NCI-H1092 treated with DMSO at 0.1 percent for 48 hours (cell line): Measurements from ENCODE around the gene ARHGAP42.
"Not testable (repeated sequence)": the region's sequence is repeated elsewhere in the genome, so short reads cannot be mapped to it uniquely, and the experiment has no call there.

Experiments used
- DNase-seq: peaks from one replicate; lab custom pipeline; 2025; lab: John Stamatoyannopoulos, UW

Gene ARHGAP42

GRCh38 chr11:100872951-100873740 lies 186.1 kb downstream of the ARHGAP42 start:
- DNase-seq = no peak

- no peak for DNase-seq
Measured at GRCh38 chr11:100874203-100874602, 187.1 kb downstream of the ARHGAP42 start.

- no peak for DNase-seq
Measured at GRCh38 chr11:100875521-100875869, 188.4 kb downstream of the ARHGAP42 start.

- DNase-seq = no peak
Measured at GRCh38 chr11:100876815-100877520, 189.9 kb downstream of the ARHGAP42 start.

GRCh38 chr11:100878474-100878873 lies 191.4 kb downstream of the ARHGAP42 start:
- no peak for DNase-seq

GRCh38 chr11:100882957-100883356 lies 195.9 kb downstream of the ARHGAP42 start:
- no peak for DNase-seq

DNA sequence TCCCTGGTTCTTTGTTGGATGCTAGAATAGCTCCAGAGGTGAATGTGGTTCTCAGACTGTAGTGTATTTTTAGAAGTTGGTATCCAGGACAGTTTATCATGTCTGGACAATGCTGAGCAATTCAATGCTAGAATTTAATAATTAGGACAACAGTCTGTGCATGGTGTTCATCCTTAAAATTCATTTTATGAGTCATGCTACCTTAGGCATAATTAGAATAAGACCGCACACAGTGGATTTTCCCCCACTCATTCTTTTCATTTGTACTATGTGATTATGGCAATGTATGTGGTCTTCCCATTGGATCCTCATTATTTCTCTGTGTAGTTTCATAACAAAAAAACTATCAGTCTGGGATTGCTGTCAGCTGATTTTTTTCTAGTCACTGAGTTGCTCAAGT lies 196.7 kb downstream of the ARHGAP42 start:
- no peak for DNase-seq

DNA sequence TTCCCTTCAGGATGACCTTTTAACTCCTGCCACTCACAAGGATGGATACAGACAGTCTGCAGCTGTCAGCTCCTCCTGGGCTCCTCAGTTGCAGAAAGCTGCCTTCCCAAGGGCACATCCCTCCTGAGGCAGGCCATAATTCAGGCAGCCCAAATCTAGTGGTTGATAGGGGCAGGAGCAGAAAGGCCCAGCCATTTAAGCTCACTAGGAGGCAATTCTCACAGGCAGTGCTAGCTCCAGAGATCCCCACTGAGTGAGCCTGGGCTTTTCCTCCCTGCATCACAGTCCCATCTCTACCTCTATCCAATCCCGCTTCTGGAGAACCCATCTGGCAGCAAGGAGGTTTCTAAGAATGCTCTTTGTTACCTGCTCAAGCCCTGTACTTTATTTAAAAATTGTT lies 200.6 kb downstream of the ARHGAP42 start:
- no peak for DNase-seq

DNA sequence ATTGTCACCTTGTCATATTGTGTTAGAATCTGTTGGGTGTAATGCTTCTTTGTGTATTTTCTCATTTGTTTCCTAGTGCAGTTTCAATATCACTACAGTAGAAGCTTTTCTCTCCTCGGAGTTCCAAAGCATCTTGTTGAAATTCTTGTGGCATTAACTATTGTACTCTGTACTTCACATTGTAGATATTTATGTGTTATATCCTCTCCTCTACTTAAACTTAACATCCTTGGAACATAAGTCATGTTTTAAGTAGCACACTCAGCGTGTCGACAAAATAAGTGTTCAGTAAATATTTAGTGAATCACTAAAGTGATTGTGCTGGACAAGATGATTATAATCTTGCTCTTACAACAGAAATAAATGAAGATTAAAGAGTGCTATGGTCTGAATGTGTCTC lies 201.7 kb downstream of the ARHGAP42 start:
- no peak for DNase-seq

GRCh38 chr11:100889758-100890157 lies 202.7 kb downstream of the ARHGAP42 start:
- no peak for DNase-seq

DNA sequence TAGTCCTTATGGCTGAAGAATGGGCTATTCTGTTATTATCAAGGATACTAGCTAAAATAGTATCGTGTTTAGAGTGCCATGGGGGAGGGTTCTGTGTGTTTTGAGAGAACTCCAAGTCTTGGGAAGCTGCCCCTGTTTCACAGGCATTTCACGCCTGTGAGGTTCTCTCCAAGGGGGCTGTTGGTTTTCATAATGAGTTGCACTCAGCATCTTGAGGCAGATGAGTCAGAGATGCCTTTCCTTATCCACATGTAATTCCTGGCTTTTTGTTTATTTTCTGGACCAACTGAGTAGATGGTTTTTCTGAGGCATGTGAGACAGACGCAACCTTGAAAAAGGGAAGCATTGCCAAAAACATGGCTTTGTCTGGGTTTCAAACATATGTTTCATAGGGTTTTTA lies 203.7 kb downstream of the ARHGAP42 start:
- DNase-seq = no peak

DNA sequence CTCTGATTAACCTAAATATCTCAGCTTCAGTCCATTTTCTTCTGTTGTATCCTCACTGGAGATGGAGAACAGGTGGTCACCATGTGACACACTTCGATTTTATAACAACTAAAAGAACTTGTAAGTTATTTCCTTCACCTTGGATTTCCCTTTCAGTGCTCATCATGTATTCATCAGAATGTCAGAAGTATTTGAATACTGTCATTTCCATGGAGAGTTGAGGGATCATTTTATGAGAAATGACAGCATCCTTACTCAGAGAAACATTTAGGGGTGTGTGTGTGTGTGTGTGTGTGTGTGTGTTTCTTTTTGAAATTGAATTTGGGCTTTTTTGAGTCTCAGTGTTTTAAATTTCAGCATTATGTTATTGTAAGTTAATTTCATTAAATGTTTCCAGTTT lies 205.8 kb downstream of the ARHGAP42 start:
- no peak for DNase-seq

GRCh38 chr11:100895449-100895848 lies 208.4 kb downstream of the ARHGAP42 start:
- no peak for DNase-seq

DNA sequence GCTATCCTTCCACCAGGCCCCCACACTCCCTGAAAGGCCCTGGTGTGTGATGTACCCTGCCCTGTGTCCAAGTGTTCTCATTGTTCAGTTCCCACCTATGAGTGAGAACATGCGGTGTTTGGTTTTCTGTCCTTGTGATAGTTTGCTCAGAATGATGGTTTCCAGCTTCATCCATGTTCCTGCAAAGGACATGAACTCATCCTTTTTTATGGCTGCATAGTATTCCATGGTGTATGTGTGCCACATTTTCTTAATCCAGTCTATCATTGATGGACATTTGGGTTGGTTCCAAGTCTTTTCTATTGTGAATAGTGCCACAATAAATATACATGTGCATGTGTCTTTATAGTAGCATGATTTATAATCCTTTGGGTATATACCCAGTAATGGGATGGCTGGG lies 208.9 kb downstream of the ARHGAP42 start:
- not testable (repeated sequence) for DNase-seq

- DNase-seq = not testable (repeated sequence)
Measured at GRCh38 chr11:100901471-100901870, 214.4 kb downstream of the ARHGAP42 start.

GRCh38 chr11:100902454-100903141 lies 215.5 kb downstream of the ARHGAP42 start:
- DNase-seq = peak; percentile 21

DNA sequence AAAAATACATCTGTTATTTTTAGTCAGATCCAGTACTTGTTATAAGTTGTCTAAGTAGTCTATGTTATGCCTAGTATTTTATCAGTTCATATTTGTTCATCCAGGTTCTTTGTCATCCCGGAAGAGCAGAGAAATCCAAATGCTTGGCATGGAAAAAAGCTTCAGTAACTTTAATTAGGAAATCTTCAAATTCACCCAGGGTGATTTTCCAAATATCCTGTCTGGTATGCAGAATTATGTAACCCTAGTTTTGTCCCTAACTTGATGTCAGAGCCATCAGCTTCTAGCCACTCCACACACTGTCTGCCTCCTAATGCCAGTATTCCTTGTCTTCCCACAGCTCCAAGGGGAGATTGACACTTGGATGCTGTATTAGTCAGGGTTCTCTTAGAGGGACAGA lies 216.2 kb downstream of the ARHGAP42 start:
- DNase-seq = no peak

GRCh38 chr11:100905684-100906083 lies 218.6 kb downstream of the ARHGAP42 start:
- no peak for DNase-seq

GRCh38 chr11:100908746-100909145 lies 221.7 kb downstream of the ARHGAP42 start:
- DNase-seq = no peak

DNA sequence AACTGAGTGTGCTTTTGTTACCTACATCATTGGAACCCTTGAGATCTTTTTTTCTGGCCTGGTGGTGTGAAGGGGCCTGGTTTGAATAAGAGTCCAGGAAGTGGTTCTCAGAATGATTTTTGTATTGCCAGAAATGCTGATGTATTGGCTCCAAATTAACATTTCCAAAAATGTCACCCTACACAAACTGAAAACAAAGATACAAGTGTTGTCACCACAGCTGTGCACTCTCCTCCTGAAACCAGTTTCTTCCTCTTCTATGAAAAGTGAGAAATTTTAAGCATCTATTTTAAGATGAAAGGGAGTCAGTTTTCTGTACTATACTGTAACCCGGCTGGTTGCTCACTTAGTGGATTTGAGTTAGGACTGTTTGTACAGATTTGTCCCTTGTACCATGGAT lies 223.7 kb downstream of the ARHGAP42 start:
- DNase-seq = no peak

- DNase-seq = no peak
Measured at GRCh38 chr11:100914415-100915110, 227.5 kb downstream of the ARHGAP42 start.
